ENCODE results near the gene ENDOV. TPM values are rescaled to one million over a fixed set of nuclear protein-coding genes. Genes with fewer than 3 reads are reported as not detected.
A peak's percentile ranks its signal among the peaks of the same experiment; 100 is the strongest.

ENDOV gene
- total and polyA plus RNA-seq, 2 of the 13 experiments (the other 11 are each of a cell fraction or from before 2014, with no cell fraction given): 15.1 to 17.1 TPM

GRCh38 chr17:80422981-80423380, 8.0 kb downstream of the ENDOV start:
- BruUV-seq (replicated peaks): no TSS peak
- CTCF ChIA-PET (ENCODE audit: low intra/inter-chr PET ratio, low total read pairs): interaction anchor here (1.2 kb wide), 1 partner anchor 152 kb away, joined by 4 read pairs; no protein-coding TSS in a partner anchor

GRCh38 chr17:80423536-80424225, 8.7 kb downstream of the ENDOV start:
- Histone ChIP-seq H3K27ac (ENCODE audit: extremely low read length, insufficient read depth, low read length) (no peak overlapping the region), H4K20me1 (ENCODE audit: insufficient read depth, low read length) (no peaks in the 10 kb centered on the region), H3K36me3 (replicated peaks in 1 of 2; ENCODE audit: control insufficient read depth in 1 of 2, insufficient read depth in 2 of 2, low read length in 2 of 2) (peaks cover 1 to 4% of the 10 kb centered on the region in 2 experiments; a peak in 1 of 5 replicates), H3K4me1 (ENCODE audit: insufficient read depth, low read length) (no peaks in the 10 kb centered on the region), H3K9me3 (ENCODE audit: low read length) (no peaks in the 10 kb centered on the region), H2AFZ (ENCODE audit: low read length) (no peak overlapping the region), H3K27me3 (ENCODE audit: control insufficient read depth in 1 of 2, insufficient read depth in 2 of 2, low read length in 2 of 2) (no peaks in the 10 kb centered on the region), H3K79me2 (ENCODE audit: insufficient read depth, low read length) (no peaks in the 10 kb centered on the region), H3K4me2 (ENCODE audit: low read depth, low read length) (no peak overlapping the region), H3K9ac (ENCODE audit: insufficient read depth, low read depth, low read length) (no peak overlapping the region), H3K4me3 (replicated peaks in 1 of 3; ENCODE audit: insufficient read depth in 1 of 3, low read depth in 2 of 3, low read length in 3 of 3) (no peak overlapping the region)
- in situ Hi-C loops (cut with HindIII; ENCODE audit: extremely low pct_ligation_motif_present, low pct_unique_long_range_greater_than_20kb) (no loop called here), intact Hi-C loops (cut with micrococcal nuclease; ENCODE audit: unreplicated experiment) (no loop called here)
- WGBS (ENCODE audit: low lambda C conversion rate): 74% methylated on average over 13 of the region's 13 CpGs
- no peak for FAIRE-seq
- ATAC-seq: no peak
- BruUV-seq (replicated peaks): no TSS peak
- CTCF ChIA-PET (ENCODE audit: low intra/inter-chr PET ratio, low total read pairs): interaction anchor here (1.2 kb wide), 1 partner anchor 151 kb away, joined by 4 read pairs; no protein-coding TSS in a partner anchor
- no peak for DNase-seq (ENCODE audit: low spot score)
- POLR2A ChIA-PET: interaction anchor here (0.6 kb wide), 1 partner anchor 27 kb away, joined by 3 read pairs; no protein-coding TSS in a partner anchor
- TF ChIP-seq, protein P1, sequence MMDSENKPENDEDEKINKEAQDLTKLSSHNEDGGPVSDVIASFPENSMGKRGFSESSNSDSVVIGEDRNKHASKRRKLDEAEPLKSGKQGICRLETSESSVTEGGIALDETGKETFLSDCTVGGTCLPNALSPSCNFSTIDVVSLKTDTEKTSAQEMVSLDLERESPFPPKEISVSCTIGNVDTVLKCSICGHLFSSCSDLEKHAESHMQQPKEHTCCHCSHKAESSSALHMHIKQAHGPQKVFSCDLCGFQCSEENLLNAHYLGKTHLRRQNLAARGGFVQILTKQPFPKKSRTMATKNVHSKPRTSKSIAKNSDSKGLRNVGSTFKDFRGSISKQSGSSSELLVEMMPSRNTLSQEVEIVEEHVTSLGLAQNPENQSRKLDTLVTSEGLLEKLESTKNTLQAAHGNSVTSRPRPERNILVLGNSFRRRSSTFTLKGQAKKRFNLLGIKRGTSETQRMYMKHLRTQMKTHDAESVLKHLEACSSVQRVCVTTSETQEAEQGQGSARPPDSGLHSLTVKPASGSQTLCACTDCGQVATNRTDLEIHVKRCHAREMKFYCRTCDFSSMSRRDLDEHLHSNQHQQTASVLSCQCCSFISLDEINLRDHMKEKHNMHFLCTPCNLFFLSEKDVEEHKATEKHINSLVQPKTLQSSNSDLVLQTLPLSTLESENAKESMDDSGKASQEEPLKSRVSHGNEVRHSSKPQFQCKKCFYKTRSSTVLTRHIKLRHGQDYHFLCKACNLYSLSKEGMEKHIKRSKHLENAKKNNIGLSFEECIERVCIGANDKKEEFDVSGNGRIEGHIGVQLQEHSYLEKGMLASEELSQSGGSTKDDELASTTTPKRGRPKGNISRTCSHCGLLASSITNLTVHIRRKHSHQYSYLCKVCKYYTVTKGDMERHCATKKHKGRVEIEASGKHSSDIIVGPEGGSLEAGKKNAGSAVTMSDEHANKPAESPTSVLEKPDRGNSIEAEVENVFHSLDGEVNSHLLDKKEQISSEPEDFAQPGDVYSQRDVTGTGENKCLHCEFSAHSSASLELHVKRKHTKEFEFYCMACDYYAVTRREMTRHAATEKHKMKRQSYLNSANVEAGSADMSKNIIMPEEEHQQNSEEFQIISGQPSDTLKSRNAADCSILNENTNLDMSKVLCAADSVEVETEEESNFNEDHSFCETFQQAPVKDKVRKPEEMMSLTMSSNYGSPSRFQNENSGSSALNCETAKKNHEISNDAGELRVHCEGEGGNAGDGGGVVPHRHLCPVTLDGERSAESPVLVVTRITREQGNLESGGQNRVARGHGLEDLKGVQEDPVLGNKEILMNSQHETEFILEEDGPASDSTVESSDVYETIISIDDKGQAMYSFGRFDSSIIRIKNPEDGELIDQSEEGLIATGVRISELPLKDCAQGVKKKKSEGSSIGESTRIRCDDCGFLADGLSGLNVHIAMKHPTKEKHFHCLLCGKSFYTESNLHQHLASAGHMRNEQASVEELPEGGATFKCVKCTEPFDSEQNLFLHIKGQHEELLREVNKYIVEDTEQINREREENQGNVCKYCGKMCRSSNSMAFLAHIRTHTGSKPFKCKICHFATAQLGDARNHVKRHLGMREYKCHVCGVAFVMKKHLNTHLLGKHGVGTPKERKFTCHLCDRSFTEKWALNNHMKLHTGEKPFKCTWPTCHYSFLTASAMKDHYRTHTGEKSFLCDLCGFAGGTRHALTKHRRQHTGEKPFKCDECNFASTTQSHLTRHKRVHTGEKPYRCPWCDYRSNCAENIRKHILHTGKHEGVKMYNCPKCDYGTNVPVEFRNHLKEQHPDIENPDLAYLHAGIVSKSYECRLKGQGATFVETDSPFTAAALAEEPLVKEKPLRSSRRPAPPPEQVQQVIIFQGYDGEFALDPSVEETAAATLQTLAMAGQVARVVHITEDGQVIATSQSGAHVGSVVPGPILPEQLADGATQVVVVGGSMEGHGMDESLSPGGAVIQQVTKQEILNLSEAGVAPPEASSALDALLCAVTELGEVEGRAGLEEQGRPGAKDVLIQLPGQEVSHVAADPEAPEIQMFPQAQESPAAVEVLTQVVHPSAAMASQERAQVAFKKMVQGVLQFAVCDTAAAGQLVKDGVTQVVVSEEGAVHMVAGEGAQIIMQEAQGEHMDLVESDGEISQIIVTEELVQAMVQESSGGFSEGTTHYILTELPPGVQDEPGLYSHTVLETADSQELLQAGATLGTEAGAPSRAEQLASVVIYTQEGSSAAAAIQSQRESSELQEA (CRISPR knock-in tag; IDR thresholded peaks at IDR 0.05; ENCODE audit: not compliant biosample characterization): no peak
- TF ChIP-seq YY1 (IDR thresholded peaks at IDR 0.05; ENCODE audit: insufficient read depth, insufficient replicate concordance, low read depth, low read length): no peak
- no peak for TF ChIP-seq ZNF792 (CRISPR knock-in tag; IDR thresholded peaks at IDR 0.05)

More at GRCh38 chr17:80422981-80423380, 8.0 kb downstream of the ENDOV start:
- intact Hi-C loops (cut with micrococcal nuclease; ENCODE audit: unreplicated experiment): no loop called here
- in situ Hi-C loops (cut with HindIII; ENCODE audit: extremely low pct_ligation_motif_present, low pct_unique_long_range_greater_than_20kb): no loop called here
- Histone ChIP-seq H2AFZ (ENCODE audit: low read length) (no peak overlapping the region), H3K27ac (ENCODE audit: extremely low read length, insufficient read depth, low read length) (no peak overlapping the region), H3K9me3 (ENCODE audit: low read length) (no peaks in the 10 kb centered on the region), H3K4me2 (ENCODE audit: low read depth, low read length) (no peak overlapping the region), H4K20me1 (ENCODE audit: insufficient read depth, low read length) (no peaks in the 10 kb centered on the region), H3K36me3 (replicated peaks in 1 of 2; ENCODE audit: control insufficient read depth in 1 of 2, insufficient read depth in 2 of 2, low read length in 2 of 2) (peaks cover 3 to 6% of the 10 kb centered on the region in 2 experiments; a peak in 2 of 5 replicates), H3K9ac (ENCODE audit: insufficient read depth, low read depth, low read length) (no peak overlapping the region), H3K79me2 (ENCODE audit: insufficient read depth, low read length) (no peaks in the 10 kb centered on the region), H3K4me1 (ENCODE audit: insufficient read depth, low read length) (no peaks in the 10 kb centered on the region), H3K27me3 (ENCODE audit: control insufficient read depth in 1 of 2, insufficient read depth in 2 of 2, low read length in 2 of 2) (no peaks in the 10 kb centered on the region), H3K4me3 (replicated peaks in 1 of 3; ENCODE audit: insufficient read depth in 1 of 3, low read depth in 2 of 3, low read length in 3 of 3) (no peak overlapping the region)
- 85% methylated on average over 15 of the region's 20 CpGs for WGBS (ENCODE audit: low lambda C conversion rate)
- no peak for DNase-seq (ENCODE audit: low spot score)
- TF ChIP-seq, protein P2, sequence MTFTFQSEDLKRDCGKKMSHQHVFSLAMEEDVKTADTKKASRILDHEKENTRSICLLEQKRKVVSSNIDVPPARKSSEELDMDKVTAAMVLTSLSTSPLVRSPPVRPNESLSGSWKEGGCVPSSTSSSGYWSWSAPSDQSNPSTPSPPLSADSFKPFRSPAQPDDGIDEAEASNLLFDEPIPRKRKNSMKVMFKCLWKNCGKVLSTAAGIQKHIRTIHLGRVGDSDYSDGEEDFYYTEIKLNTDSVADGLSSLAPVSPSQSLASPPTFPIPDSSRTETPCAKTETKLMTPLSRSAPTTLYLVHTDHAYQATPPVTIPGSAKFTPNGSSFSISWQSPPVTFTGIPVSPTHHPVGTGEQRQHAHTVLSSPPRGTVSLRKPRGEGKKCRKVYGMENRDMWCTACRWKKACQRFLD (CRISPR knock-in tag; IDR thresholded peaks at IDR 0.05; ENCODE audit: borderline replicate concordance): no peak
- peak; percentile 35; the same call in 1 of the 2 replicates for TF ChIP-seq RXRA (CRISPR knock-in tag; IDR thresholded peaks at IDR 0.05)
- TF ChIP-seq AGO2 (optimal IDR thresholded peaks at IDR 0.05; ENCODE audit: low read depth, low read length): peak; percentile 43
- no peak for FAIRE-seq
- POLR2A ChIA-PET: interaction anchor here (0.6 kb wide), 1 partner anchor 27 kb away, joined by 3 read pairs; no protein-coding TSS in a partner anchor
- ATAC-seq: no peak
